Thoracic aorta (tissue), 2 donors: Measurements from ENCODE around the gene KIF25. TPM values are rescaled to one million over a fixed set of nuclear protein-coding genes. Genes with fewer than 3 reads are reported as not detected.

Source experiments
- ATAC-seq: fragments of 150-250 bp; one replicate; pipeline ENCODE4 v1.8.0; 2017; ENCODE audit warnings: low read depth; ENCODE audit not compliant: insufficient number of reproducible peaks, low FRiP score
- DNase-seq: peaks from one replicate; pipeline ENCODE4 v3.0.0-alpha.2; 2020; ENCODE audit warnings: low spot score
- H3K27ac ChIP-seq, 2 donors: fragments of 200-600 bp; sonication (generic); 1 replicate in 1 of 2; 2 replicates in 1 of 2; pipeline ENCODE4 v1.5.1; 2016; ENCODE audit warnings: mild to moderate bottlenecking in 2 of 2, moderate library complexity in 2 of 2
- H3K27me3 ChIP-seq: fragments of 200-600 bp; sonication (generic); replicated peaks from 2 replicates; pipeline ENCODE4 v1.6.0; 2016; ENCODE audit warnings: mild to moderate bottlenecking; ENCODE audit not compliant: insufficient read depth
- H3K36me3 ChIP-seq: fragments of 200-600 bp; sonication (generic); one replicate; pipeline ENCODE4 v1.5.1; 2016
- H3K4me1 ChIP-seq, 2 donors: fragments of 200-600 bp; sonication (generic); 1 replicate in 1 of 2; 2 replicates in 1 of 2; pipeline versions ENCODE4 v1.5.1 to v1.6.0; 2016; ENCODE audit warnings: low read depth in 2 of 2, mild to moderate bottlenecking in 1 of 2; ENCODE audit not compliant: control insufficient read depth in 1 of 2
- H3K4me3 ChIP-seq: fragments of 200-600 bp; sonication (generic); 2 replicates; pipeline ENCODE4 v1.5.1; 2016; ENCODE audit warnings: mild to moderate bottlenecking
- H3K9me3 ChIP-seq: fragments of 200-600 bp; sonication (generic); 2 replicates; pipeline ENCODE4 v1.5.1; 2016
- CTCF ChIP-seq: fragments of 200-600 bp; sonication (generic); IDR thresholded peaks from one replicate; pipeline ENCODE4 v1.5.1; 2019; ENCODE audit warnings: antibody characterized with exemption
- total RNA-seq, 2 donors: library from RNA; depleted of rRNA; stranded (reverse); fragments of >200 nt; gene quantifications; one replicate each; pipeline versions ENCODE4 v1.1.0 to v1.2.3, GENCODE V29; 2016

Gene KIF25
- total RNA-seq, 2 donors from 2014 or later = not detected

GRCh38 chr6:168082860-168083513, 85.5 kb downstream of the KIF25 start:
- Histone ChIP-seq H3K4me3 (no peak overlapping the region), H3K36me3 (no peaks in the 10 kb centered on the region), H3K27me3 (no peaks in the 10 kb centered on the region), H3K9me3 (no peaks in the 10 kb centered on the region), H3K27ac (no peak overlapping the region), H3K4me1 (no peaks in the 10 kb centered on the region)
- no peak for DNase-seq
- TF ChIP-seq CTCF = no peak
- ATAC-seq = no peak

GRCh38 chr6:168083514-168083885, 86.0 kb downstream of the KIF25 start:
- Histone ChIP-seq H3K4me1 (no peaks in the 10 kb centered on the region), H3K4me3 (no peak overlapping the region), H3K27me3 (no peaks in the 10 kb centered on the region), H3K27ac (no peak overlapping the region), H3K9me3 (no peaks in the 10 kb centered on the region), H3K36me3 (no peaks in the 10 kb centered on the region)
- DNase-seq (no peak), ATAC-seq (no peak)
- TF ChIP-seq CTCF = no peak

- DNase-seq (no peak), ATAC-seq (no peak)
- Histone ChIP-seq H3K27me3 (no peaks in the 10 kb centered on the region), H3K27ac (no peak overlapping the region), H3K36me3 (no peaks in the 10 kb centered on the region), H3K4me1 (no peaks in the 10 kb centered on the region), H3K4me3 (no peak overlapping the region), H3K9me3 (no peaks in the 10 kb centered on the region)
- TF ChIP-seq CTCF = no peak
These were observed 87.1 kb downstream of the KIF25 start for GRCh38 chr6:168084465-168085160.

- Histone ChIP-seq H3K4me1 (no peaks in the 10 kb centered on the region), H3K4me3 (no peak overlapping the region), H3K9me3 (no peaks in the 10 kb centered on the region), H3K27ac (no peak overlapping the region), H3K36me3 (no peaks in the 10 kb centered on the region), H3K27me3 (no peaks in the 10 kb centered on the region)
- no peak for TF ChIP-seq CTCF
- DNase-seq (no peak), ATAC-seq (no peak)
These were observed 88.6 kb downstream of the KIF25 start for GRCh38 chr6:168086066-168086465.

GRCh38 chr6:168086616-168087015, 89.1 kb downstream of the KIF25 start:
- Histone ChIP-seq H3K9me3 (no peaks in the 10 kb centered on the region), H3K27ac (no peak overlapping the region), H3K4me3 (no peak overlapping the region), H3K4me1 (no peaks in the 10 kb centered on the region), H3K27me3 (no peaks in the 10 kb centered on the region), H3K36me3 (no peaks in the 10 kb centered on the region)
- no peak for DNase-seq
- ATAC-seq = no peak
- no peak for TF ChIP-seq CTCF
